NCI-H2081 treated with DMSO at 0.1 percent for 48 hours (cell line): ENCODE results near the gene CPNE9.

Experiments
- DNase-seq: peaks from one replicate; lab custom pipeline; 2025; lab: John Stamatoyannopoulos, UW

Gene CPNE9

DNA sequence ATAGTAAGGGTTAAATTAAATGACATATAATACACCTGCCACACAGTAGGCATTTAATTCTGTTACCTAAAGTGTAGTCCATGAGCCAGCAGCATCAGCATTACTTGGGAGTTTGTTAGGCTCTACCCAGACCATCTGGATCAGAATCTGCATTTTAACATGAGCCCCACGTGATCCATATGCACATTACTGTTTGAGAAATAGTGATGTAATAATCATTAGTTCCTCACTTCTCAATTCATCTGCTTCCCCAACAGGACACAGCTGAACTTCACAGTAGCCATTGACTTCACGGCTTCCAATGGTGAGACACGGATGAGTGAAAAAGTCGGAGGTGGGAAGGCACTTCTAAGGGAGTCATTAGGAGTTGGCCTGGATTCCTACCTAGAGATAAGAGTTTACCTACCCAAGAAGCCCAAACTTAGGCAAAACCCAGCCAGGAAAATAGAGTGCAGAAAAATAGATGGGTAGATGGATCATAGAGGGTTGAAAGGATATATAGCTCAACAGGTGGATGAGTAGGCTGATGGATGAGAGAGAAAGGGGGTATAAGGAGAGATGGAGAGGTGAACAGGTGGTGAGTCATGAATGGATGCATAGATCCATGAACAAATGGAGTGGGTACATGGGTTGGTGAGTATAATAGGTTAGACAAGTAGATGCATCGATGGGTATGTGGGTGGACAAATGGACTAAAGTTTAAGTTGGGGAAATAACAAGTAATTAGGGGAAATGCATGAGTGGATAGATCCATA is 13.3 kb downstream of the CPNE9 start:
- no peak for DNase-seq

- no peak for DNase-seq
These were observed 13.9 kb downstream of the CPNE9 start for GRCh38 chr3:9717563-9717962.

DNA sequence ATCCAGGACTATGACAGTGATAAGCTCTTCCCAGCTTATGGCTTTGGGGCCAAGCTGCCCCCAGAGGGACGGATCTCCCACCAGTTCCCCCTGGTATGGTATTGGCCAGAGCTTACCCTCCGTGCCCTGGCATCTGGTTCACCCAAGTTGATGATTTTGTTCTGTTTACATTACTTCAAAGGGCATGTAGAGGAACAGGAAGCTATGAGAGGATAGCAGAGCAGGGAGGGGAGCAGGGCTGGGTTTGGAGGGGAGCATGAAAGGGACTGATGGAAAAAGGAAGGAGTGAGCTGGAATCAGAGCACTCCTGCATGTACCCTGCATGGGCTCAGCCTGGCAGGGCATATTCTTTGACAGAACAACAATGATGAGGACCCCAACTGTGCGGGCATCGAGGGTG is 14.5 kb downstream of the CPNE9 start:
- no peak for DNase-seq

- no peak for DNase-seq
These were observed 17.5 kb downstream of the CPNE9 start for GRCh38 chr3:9721015-9721699.

DNA sequence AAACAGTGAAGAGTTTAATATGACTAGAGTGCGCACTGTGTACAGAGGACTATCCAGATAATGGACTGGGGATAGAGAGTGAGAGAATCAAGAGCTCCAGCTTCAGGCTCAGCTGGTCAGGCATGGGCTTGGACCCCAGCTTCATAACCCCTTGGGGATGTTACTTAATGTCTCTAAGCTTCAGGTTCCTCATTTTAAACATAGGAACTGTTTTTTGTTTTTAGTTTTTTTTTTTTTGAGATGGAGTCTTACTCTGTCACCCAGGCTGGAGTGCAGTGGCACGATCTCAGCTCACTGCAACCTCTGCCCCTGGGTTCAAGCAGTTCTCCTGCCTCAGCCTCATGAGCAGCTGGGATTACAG is 18.0 kb downstream of the CPNE9 start:
- DNase-seq = no peak

GRCh38 chr3:9725775-9726515 is 22.3 kb downstream of the CPNE9 start:
- DNase-seq = no peak

DNA sequence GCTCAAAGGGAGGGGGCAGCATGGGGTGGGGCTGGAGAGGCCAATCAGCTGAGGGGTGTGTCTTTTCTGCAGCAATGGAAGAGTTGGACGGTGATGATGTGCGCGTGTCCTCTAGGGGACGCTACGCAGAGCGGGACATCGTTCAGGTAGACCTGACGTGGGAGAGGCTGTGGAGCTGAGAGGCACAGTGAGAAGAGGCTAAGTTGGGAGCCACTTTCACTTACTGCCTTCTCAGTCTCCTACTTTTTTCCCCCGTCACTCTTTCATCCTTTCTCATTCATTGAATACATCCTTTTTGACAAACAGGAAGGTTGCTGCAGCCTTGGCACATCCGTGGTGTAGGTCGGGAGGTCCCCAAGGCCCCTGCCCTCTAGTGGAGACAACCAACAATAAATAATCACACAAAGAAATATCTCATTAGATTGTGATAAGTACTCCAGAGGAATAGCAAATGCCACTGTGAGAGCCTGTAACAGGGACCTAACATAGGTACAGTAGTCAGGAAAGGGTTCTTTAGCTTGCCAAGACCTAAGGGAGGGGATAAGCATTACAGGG is 23.5 kb downstream of the CPNE9 start:
- no peak for DNase-seq

DNA sequence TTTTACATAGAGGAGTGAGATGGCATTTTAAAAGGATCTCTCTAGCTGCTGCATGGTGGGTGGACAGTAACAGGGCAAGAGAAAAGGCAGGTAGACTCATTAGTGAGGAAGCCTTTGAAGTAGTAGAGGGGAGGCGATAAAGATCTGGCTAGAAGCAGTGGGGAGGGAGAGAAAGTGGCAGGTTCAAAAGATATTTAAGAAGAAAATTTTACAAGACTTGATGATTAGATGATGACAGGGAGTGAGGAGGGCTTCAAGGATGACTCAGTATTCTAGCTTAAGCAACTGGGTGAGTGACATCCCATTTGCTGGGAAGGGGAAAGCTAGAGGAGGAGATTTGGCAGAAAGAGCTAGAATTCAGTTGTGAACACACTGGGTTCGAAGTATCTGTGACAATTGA is 24.1 kb downstream of the CPNE9 start:
- no peak for DNase-seq

GRCh38 chr3:9729419-9729818 is 25.8 kb downstream of the CPNE9 start:
- DNase-seq = no peak

DNA sequence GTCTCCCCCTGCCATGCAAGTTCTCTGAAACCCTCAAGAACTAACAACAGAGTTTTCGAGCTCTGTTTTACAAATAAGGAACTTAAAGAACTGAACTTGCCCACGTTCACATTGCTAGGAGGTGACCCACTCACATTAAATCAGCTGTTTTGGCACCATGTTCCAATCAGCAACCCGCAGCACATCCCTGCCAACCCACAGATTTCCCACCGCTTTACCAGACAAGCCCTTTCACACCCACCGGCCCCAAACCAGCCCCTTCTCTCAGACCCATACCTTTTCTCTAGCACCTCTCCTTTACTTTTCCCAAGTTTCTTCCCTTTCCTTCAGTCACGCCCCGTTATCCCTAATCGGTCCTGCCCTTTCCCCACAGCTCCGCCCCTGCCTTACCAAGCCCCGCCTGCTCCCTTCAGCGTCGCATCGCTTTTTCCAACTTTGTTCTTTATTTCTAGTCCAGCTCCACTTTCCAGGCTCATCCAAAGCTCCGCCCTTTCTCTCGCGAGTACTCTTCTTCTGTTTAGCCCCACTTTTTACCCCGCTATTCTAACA is 27.1 kb downstream of the CPNE9 start:
- no peak for DNase-seq

DNA sequence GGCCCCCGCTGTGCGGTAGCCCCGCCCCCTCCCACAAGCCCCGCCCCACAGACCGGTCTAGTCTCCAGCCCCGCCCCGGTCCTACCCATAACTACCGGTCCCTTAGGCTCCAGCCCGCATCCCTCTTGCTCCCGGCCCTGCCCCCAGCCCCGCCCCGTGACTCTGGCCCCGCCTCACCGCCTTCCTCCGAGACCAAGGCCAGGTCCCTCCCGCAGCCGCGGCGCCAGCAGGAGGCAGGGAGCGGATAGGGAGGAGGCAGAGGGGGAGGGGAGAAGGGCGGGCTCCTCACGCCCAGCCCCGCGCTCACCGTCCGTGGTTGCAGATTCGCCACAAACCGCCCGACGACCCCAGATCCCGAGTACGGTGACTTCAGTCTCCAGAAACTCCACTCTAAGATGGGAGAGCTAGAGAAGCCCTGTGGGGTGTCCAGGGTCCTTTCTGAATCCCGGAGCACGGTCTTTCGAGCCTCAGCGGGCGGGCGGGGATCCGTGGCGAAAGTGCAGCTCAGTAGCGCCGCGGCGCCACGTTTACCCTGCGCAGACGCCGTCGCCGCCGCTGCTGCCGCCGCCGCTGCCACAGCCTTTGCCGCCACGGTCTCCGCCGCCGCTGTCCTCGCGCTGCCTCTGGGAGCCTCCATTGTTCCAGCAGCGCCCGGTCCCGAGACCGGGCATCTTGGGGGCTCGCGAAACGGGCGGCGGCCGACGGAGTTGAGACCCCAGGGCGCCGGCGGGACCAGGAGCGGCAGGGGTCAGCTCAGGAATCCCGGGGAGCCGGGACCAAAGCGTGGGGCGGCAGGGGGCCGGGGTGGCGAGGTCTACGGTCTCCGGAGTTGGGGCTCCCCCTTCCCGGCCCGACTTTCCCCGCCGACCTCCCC is 27.8 kb downstream of the CPNE9 start, which contains the start of gene BRPF1:
Gene BRPF1 (plus strand): TSS at position 530 of the 874 bp plus-strand sequence. CDS start 2,406 bp downstream, outside the sequence.
- peak; percentile 90 for DNase-seq

DNA sequence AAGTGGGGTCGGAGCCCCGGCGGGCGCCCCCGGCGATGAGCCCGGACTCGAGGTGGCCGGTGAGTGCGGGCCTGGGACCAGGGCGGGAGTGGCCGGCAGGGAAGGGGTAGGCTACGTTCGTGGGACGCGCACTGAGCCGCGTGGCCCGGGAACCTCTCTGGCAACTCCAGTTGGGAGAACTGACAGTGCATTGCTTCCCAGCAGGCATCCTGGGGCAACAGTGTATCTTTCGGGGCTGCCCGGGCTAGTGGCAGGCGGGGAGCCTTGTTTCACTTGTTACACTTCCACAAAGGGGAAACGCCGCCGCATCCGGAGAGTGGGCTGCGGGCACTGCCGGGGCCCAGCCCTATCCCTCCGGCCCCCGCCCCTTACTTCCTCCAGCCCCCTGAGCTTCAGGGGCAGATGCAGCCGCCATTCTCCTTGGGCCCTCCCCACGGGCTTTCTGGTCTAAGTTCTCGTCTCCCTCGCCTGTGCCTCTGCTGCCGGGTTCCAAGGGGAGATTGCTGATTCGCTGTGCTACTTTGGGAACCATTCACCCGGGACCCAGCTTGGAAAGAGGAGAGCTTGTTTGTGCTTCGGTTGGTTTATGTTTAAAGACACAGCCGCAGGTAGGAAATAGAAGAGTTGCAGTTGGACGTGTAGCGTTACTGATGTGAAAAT is 28.6 kb downstream of the CPNE9 start:
- no peak for DNase-seq

DNA sequence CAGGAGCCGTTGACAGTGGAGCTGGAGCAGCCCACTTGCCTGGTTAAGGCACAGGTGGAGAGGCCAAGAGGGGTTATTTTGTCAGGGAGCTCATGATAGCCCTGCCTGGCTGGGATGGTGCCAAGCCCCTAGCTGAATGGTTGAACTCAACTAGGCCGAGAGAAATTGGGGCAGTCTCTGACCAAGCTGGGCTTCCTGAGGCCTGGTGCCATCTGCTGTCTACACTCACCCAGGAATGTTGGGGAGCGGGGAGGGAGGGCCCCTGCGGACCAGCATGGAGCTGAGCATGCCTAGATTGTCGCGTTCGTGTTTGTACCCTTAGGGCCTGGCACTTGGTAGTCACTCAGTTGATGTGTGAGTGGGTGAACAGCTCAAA is 29.1 kb downstream of the CPNE9 start:
- DNase-seq = no peak

DNA sequence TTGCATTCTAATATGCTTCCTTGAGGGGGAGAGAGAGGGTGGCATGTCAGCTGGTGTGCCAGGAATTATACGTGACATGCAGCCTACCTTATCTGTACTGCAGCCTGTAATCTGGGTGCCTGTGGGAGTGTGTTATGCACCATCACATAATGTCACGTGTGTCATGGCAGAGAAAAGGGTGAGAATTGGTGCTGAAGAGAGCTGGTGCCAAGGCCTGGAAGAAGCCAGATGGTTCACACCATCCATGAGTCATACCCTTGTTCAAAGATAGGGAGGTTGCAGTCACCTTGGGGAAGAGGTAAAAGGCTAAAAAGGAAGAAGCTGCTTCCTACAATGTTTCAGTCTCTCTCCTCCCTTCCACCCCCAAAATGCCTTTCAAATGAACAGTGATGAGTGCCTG is 33.2 kb downstream of the CPNE9 start:
- no peak for DNase-seq

- no peak for DNase-seq
These were observed 35.5 kb downstream of the CPNE9 start for GRCh38 chr3:9739181-9739580.

DNA sequence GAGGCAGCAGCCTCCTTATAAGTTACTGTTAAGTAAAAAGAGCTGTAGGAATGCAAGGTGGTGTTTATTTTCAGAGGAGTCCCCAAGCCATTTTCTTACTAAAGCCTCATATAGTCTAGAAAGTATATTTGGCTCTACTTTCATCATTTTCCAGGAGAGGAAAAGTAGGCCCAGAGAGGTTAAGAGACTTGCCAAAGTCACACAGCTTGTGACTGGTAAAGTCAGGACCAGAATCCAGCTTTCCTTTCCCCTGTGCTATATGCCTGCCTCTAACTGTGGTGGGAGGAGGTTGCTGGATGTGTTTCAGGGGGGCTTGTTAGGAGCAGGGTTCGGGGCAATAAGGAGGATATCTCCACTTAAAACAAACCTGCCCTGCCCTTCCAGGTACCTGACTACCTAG is 38.9 kb downstream of the CPNE9 start:
- DNase-seq = no peak

DNA sequence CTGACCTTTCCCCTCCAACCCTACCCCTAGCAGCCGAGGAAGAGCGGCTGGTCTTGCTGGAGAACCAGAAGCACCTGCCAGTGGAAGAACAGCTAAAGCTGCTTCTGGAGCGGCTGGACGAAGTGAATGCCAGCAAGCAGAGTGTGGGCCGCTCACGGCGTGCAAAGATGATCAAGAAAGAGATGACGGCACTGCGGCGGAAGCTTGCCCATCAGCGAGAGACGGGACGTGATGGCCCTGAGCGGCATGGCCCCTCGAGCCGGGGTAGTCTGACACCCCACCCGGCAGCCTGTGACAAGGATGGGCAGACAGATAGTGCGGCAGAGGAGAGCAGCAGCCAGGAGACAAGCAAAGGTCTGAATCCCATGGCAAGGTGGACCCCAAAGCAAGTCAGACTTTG is 39.9 kb downstream of the CPNE9 start:
- DNase-seq = no peak

DNA sequence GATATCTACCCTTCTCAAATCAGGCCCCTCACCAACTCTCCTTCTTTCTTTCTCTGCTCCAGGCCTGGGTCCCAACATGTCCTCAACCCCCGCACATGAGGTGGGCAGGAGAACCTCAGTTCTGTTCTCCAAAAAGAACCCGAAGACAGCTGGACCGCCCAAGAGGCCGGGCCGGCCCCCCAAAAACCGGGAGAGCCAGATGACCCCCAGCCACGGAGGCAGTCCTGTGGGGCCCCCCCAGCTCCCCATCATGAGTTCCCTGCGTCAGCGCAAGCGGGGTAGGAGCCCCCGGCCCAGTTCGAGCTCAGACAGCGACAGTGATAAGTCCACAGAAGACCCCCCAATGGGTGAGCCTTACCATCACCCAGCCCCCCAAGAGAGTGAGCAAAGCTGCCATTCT is 40.5 kb downstream of the CPNE9 start:
- no peak for DNase-seq

GRCh38 chr3:9745521-9745920 is 41.9 kb downstream of the CPNE9 start:
- DNase-seq = no peak

DNA sequence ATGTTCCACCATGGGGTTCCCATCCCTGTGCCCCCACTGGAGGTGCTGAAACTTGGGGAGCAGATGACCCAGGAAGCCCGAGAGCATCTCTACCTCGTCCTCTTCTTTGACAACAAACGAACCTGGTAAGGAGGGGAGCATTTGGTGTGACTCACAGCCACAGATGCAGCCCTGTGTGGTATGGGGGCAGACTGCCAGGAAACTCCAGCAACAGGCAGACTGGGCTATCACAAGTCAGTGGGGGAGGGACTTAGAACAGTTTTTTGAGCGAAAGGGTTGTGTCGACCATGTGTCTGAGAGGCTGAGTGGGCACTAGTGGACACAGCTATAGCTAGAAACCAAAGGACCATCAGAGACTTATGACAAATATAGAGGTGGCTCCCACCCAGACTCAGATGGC is 42.7 kb downstream of the CPNE9 start:
- DNase-seq = no peak

DNA sequence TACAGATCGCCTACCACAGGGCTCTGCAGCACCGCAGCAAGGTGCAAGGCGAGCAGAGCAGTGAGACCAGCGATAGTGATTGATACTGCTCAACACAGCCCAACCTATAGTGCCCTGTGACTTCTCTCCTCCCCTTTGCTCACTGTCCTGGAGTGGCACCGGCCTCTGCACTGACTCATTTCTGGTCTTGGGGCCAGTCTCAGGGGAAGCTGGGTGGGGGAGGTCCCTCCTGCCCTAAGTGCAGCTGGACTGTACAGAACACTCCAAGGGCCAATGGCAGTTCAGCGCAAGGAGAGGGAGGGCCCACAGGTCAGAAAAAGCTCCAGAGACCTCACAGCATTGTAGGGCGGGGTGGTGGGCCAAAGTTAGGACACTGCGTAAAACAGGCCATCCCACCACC is 43.6 kb downstream of the CPNE9 start:
- no peak for DNase-seq
